OCI-LY7 (cell line): ENCODE results near the gene KRTAP5-4. TPM values are rescaled to one million over a fixed set of nuclear protein-coding genes. Genes with fewer than 3 reads are reported as not detected.

Source experiments
- BruUV-seq: library from RNA; stranded (reverse); fragments of 400-500 nt; replicated peaks from 2 replicates; lab custom pipeline; 2021; lab: Mats Ljungman, UMichigan
- CTCF ChIA-PET: fragments of 300-600 bp; sonication (Branson Sonifier 250); formaldehyde crosslinking; loops from one replicate; lab custom pipeline; 2022; ENCODE audit warnings: antibody characterized with exemption; ENCODE audit not compliant: unreplicated experiment; lab: Charles Lee
- POLR2A ChIA-PET: fragments of 300-600 bp; sonication (Branson Sonifier 250); formaldehyde crosslinking; loops from one replicate; lab custom pipeline; 2022; ENCODE audit warnings: antibody characterized with exemption; lab: Charles Lee
- DNase-seq: peaks from one replicate; pipeline ENCODE4 v3.0.0-alpha.2; 2015; ENCODE audit warnings: low spot score
- H2AFZ ChIP-seq: fragments of 200-600 bp; sonication (generic), shearing (Covaris generic); 2 replicates; pipeline ENCODE4 v1.6.1; 2014; ENCODE audit warnings: mild to moderate bottlenecking, antibody characterized with exemption, low read length, moderate library complexity
- H3K27ac ChIP-seq: fragments of 200-600 bp; sonication (generic); 2 replicates; pipeline ENCODE4 v1.5.1; 2014; ENCODE audit warnings: mixed run types, low read depth, mild to moderate bottlenecking, moderate library complexity, low read length, inconsistent platforms; ENCODE audit not compliant: poor library complexity, severe bottlenecking
- H3K36me3 ChIP-seq: fragments of 200-600 bp; sonication (generic); 2 replicates; pipeline ENCODE4 v1.6.1; 2014; ENCODE audit warnings: mild to moderate bottlenecking, antibody characterized with exemption, low read length, moderate library complexity, mixed read lengths; ENCODE audit not compliant: insufficient read depth
- H3K4me1 ChIP-seq: fragments of 200-600 bp; sonication (generic); 2 replicates; pipeline ENCODE4 v1.5.1; 2014; ENCODE audit warnings: mild to moderate bottlenecking, low read length; ENCODE audit not compliant: insufficient read depth, poor library complexity, severe bottlenecking
- H3K4me2 ChIP-seq: fragments of 200-600 bp; sonication (generic); 2 replicates; pipeline ENCODE4 v1.6.1; 2014; ENCODE audit warnings: mild to moderate bottlenecking, low read length
- H3K4me3 ChIP-seq: fragments of 200-600 bp; sonication (generic); 2 replicates; pipeline ENCODE4 v1.5.1; 2014; ENCODE audit warnings: mild to moderate bottlenecking, low read depth, low read length; ENCODE audit not compliant: poor library complexity, severe bottlenecking
- H3K79me2 ChIP-seq: fragments of 200-600 bp; sonication (generic); 2 replicates; pipeline ENCODE4 v1.6.1; 2016; ENCODE audit warnings: low read depth, mild to moderate bottlenecking, low read length, moderate library complexity, mixed read lengths; ENCODE audit not compliant: insufficient read depth
- H3K9me2 ChIP-seq: fragments of 200-600 bp; sonication (generic); 2 replicates; pipeline ENCODE4 v1.6.1; 2016; ENCODE audit warnings: mild to moderate bottlenecking, low read length, mixed read lengths; ENCODE audit not compliant: insufficient read depth
- H3K9me3 ChIP-seq: fragments of 200-600 bp; sonication (generic); 2 replicates; pipeline ENCODE4 v1.6.1; 2014; ENCODE audit warnings: mild to moderate bottlenecking, mixed run types, low read length, mixed read lengths
- H4K20me1 ChIP-seq: fragments of 200-600 bp; sonication (generic); 2 replicates; pipeline ENCODE4 v1.6.1; 2014; ENCODE audit warnings: mild to moderate bottlenecking, antibody characterized with exemption, low read length, moderate library complexity, mixed read lengths; ENCODE audit not compliant: insufficient read depth
- EZH2phosphoT487 ChIP-seq: fragments of 200-600 bp; sonication (generic); IDR thresholded peaks from 2 replicates; pipeline ENCODE4 v1.6.1; 2018; ENCODE audit warnings: low read depth, borderline replicate concordance, mild to moderate bottlenecking, mixed run types, antibody characterized with exemption, low read length, moderate library complexity, mixed read lengths
- intact Hi-C: fragments of 100-400 bp; cut with micrococcal nuclease; formaldehyde crosslinking; loops from one replicate; pipeline ENCODE4 v1.10.0; 2022; ENCODE audit not compliant: unreplicated experiment
- total RNA-seq, 2 experiments: library from RNA; depleted of rRNA in 1 of 2; stranded (reverse); fragments of >200 nt in 1 of 2; shearing (Covaris generic) in 1 of 2; gene quantifications; 2 replicates each; pipeline ENCODE4 v1.2.3, GENCODE V29; 2014 to 2022
- TF ChIP-seq, protein P1 (sequence below): fragments of 200-600 bp; sonication (generic); conservative IDR thresholded peaks from 2 replicates; pipeline ENCODE4 v1.5.1; 2014; ENCODE audit warnings: mild to moderate bottlenecking, antibody characterized with exemption, low read length, moderate library complexity, mixed read lengths

KRTAP5-4 gene
- total RNA-seq, 2 experiments from 2014 or later, result not detected

DNA sequence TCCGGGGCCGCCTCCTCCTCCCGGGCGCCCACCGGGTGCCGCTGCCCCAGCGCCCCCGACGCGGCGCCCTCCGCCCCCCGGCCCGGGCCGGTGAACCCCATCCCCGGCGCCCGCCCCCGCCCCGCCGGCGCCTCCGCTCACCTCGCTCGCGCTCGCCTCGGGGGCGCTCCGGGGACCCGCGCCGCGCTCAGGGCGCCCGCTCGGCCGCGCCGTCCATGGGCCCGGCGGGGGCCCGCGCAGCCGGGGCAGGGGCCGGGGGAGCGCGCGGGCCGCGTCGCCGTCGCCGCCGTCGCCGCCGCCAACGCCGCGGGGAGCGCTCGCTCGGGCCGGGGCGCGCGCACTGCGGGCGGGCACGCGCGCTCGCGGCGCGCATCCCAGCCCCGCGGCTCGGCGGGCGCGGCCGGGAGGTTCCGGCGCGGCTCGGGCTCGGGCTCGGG, 50.2 kb downstream of the KRTAP5-4 start:
- Histone ChIP-seq H2AFZ (no peak overlapping the region), H3K36me3 (no peaks in the 10 kb centered on the region), H4K20me1 (no peaks in the 10 kb centered on the region), H3K9me2 (no peaks in the 10 kb centered on the region), H3K4me1 (peaks cover 13% of the 10 kb centered on the region), H3K27ac (no peak overlapping the region), H3K79me2 (no peaks in the 10 kb centered on the region), H3K4me3 (no peak overlapping the region), H3K4me2 (no peak overlapping the region), H3K9me3 (no peaks in the 10 kb centered on the region)
- no peak for TF ChIP-seq EZH2phosphoT487
- TF ChIP-seq, protein P1, sequence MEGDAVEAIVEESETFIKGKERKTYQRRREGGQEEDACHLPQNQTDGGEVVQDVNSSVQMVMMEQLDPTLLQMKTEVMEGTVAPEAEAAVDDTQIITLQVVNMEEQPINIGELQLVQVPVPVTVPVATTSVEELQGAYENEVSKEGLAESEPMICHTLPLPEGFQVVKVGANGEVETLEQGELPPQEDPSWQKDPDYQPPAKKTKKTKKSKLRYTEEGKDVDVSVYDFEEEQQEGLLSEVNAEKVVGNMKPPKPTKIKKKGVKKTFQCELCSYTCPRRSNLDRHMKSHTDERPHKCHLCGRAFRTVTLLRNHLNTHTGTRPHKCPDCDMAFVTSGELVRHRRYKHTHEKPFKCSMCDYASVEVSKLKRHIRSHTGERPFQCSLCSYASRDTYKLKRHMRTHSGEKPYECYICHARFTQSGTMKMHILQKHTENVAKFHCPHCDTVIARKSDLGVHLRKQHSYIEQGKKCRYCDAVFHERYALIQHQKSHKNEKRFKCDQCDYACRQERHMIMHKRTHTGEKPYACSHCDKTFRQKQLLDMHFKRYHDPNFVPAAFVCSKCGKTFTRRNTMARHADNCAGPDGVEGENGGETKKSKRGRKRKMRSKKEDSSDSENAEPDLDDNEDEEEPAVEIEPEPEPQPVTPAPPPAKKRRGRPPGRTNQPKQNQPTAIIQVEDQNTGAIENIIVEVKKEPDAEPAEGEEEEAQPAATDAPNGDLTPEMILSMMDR, result no peak
- intact Hi-C loops, result loop anchor here (10.0 kb wide), 1 partner anchor 367 kb away; no protein-coding TSS in a partner anchor
- no peak for DNase-seq
- BruUV-seq, result no TSS peak
- CTCF ChIA-PET, result interaction anchor here (0.6 kb wide), 1 partner anchor 25 kb away, joined by 3 read pairs; no protein-coding TSS in a partner anchor
- POLR2A ChIA-PET, result interaction anchor here (0.6 kb wide), 1 partner anchor 54 kb away, joined by 3 read pairs; no protein-coding TSS in a partner anchor

Other genes starting within 250 kb of the KRTAP5-4 start
- gene BRSK2, start 232.2 kb downstream of the KRTAP5-4 start, total RNA-seq (2014; rRNA removed; shearing (Covaris generic)), result not detected in 2 replicates
- not detected in 2 replicates for gene BRSK2, start 232.2 kb downstream of the KRTAP5-4 start, total RNA-seq (2022)
- gene MOB2, start 135.4 kb downstream of the KRTAP5-4 start, total RNA-seq (2014; rRNA removed; shearing (Covaris generic)), result 26.4 and 27.5 TPM in 2 replicates
- gene MOB2, start 135.4 kb downstream of the KRTAP5-4 start, total RNA-seq (2022), result 22.4 and 22.6 TPM in 2 replicates
- gene DUSP8, start 49.9 kb downstream of the KRTAP5-4 start, total RNA-seq (2014; rRNA removed; shearing (Covaris generic)), result not detected in 2 replicates
- gene DUSP8, start 49.9 kb downstream of the KRTAP5-4 start, total RNA-seq (2022), result not detected in 2 replicates
- not detected in 2 replicates for gene KRTAP5-1, start 36.9 kb downstream of the KRTAP5-4 start, total RNA-seq (2014; rRNA removed; shearing (Covaris generic))
- not detected in 2 replicates for gene KRTAP5-1, start 36.9 kb downstream of the KRTAP5-4 start, total RNA-seq (2022)
- not detected in 2 replicates for gene KRTAP5-2, start 23.8 kb downstream of the KRTAP5-4 start, total RNA-seq (2014; rRNA removed; shearing (Covaris generic))
- not detected in 2 replicates for gene KRTAP5-2, start 23.8 kb downstream of the KRTAP5-4 start, total RNA-seq (2022)
- gene KRTAP5-3, start 13.7 kb downstream of the KRTAP5-4 start, total RNA-seq (2014; rRNA removed; shearing (Covaris generic)), result not detected in 2 replicates
- gene KRTAP5-3, start 13.7 kb downstream of the KRTAP5-4 start, total RNA-seq (2022), result not detected in 2 replicates
- gene KRTAP5-5, start 7.6 kb upstream of the KRTAP5-4 start, total RNA-seq (2014; rRNA removed; shearing (Covaris generic)), result not detected in 2 replicates
- not detected in 2 replicates for gene KRTAP5-5, start 7.6 kb upstream of the KRTAP5-4 start, total RNA-seq (2022)
- not detected in 2 replicates for gene KRTAP5-6, start 75.1 kb upstream of the KRTAP5-4 start, total RNA-seq (2014; rRNA removed; shearing (Covaris generic))
- not detected in 2 replicates for gene KRTAP5-6, start 75.1 kb upstream of the KRTAP5-4 start, total RNA-seq (2022)
- gene IFITM10, start 128.5 kb upstream of the KRTAP5-4 start, total RNA-seq (2014; rRNA removed; shearing (Covaris generic)), result 0.05 and 0.38 TPM in 2 replicates
- 0.30 and 1.2 TPM in 2 replicates for gene IFITM10, start 128.5 kb upstream of the KRTAP5-4 start, total RNA-seq (2022)
- 27.7 and 31.7 TPM in 2 replicates for gene CTSD, start 141.8 kb upstream of the KRTAP5-4 start, total RNA-seq (2014; rRNA removed; shearing (Covaris generic))
- 35.5 and 44.1 TPM in 2 replicates for gene CTSD, start 141.8 kb upstream of the KRTAP5-4 start, total RNA-seq (2022)
- gene SYT8, start 212.9 kb upstream of the KRTAP5-4 start, total RNA-seq (2014; rRNA removed; shearing (Covaris generic)), result not detected in 2 replicates
- gene SYT8, start 212.9 kb upstream of the KRTAP5-4 start, total RNA-seq (2022), result not detected in 2 replicates
- 2.5 and 7.3 TPM in 2 replicates for gene TNNI2, start 216.8 kb upstream of the KRTAP5-4 start, total RNA-seq (2014; rRNA removed; shearing (Covaris generic))
- 8.7 and 14.3 TPM in 2 replicates for gene TNNI2, start 216.8 kb upstream of the KRTAP5-4 start, total RNA-seq (2022)
- gene LSP1, start 230.9 kb upstream of the KRTAP5-4 start, total RNA-seq (2014; rRNA removed; shearing (Covaris generic)), result 195 and 232 TPM in 2 replicates
- 225 and 303 TPM in 2 replicates for gene LSP1, start 230.9 kb upstream of the KRTAP5-4 start, total RNA-seq (2022)